Left ventricle myocardium inferior (tissue), 1 donor: ENCODE results near the gene SLC43A3. TPM values are rescaled to one million over a fixed set of nuclear protein-coding genes. Genes with fewer than 3 reads are reported as not detected.

Experiments used
- DNase-seq: peaks from one replicate; pipeline ENCODE4 v3.0.0-alpha.2; 2020
- H3K27ac ChIP-seq: fragments of 200-600 bp; replicated peaks from 2 replicates; pipeline ENCODE4 v1.8.0; 2021
- H3K27me3 ChIP-seq: fragments of 200-600 bp; 2 replicates; pipeline ENCODE4 v1.8.0; 2021; ENCODE audit warnings: low read depth
- H3K36me3 ChIP-seq: fragments of 200-600 bp; 2 replicates; pipeline ENCODE4 v1.8.0; 2021
- H3K4me1 ChIP-seq: fragments of 200-600 bp; 2 replicates; pipeline ENCODE4 v1.8.0; 2021
- H3K4me3 ChIP-seq: fragments of 200-600 bp; 2 replicates; pipeline ENCODE4 v1.8.0; 2021; ENCODE audit warnings: mild to moderate bottlenecking, moderate library complexity
- H3K9me3 ChIP-seq: fragments of 200-600 bp; replicated peaks from 2 replicates; pipeline ENCODE4 v1.8.0; 2021
- CTCF ChIP-seq: fragments of 200-600 bp; IDR thresholded peaks from 2 replicates; pipeline ENCODE4 v1.8.0; 2021; ENCODE audit warnings: antibody characterized with exemption, mild to moderate bottlenecking, borderline replicate concordance
- intact Hi-C: fragments of 100-400 bp; cut with micrococcal nuclease; formaldehyde crosslinking; loops from one replicate; pipeline ENCODE4 v1.11.0; 2022
- total RNA-seq: library from RNA; stranded (reverse); fragmentation: NEBNext Ultra II Directional; extraction: Animal tissue kit (Norgen Biotek cat#: 25700); gene quantifications from one replicate; pipeline ENCODE4 v1.2.1, GENCODE V29; 2021
- donor health status: DM: no; HTN: yes; CAD: no; lungs with severe emphysema.

The SLC43A3 gene
- total RNA-seq, 1 donor from 2014 or later = 21.0 TPM

GRCh38 chr11:57458410-57459163, 31.7 kb upstream of the SLC43A3 start:
- no peaks in the 10 kb centered on the region for H3K9me3 ChIP-seq
- DNase-seq = peak; percentile 53
- H3K4me1 ChIP-seq = peaks cover 42% of the 10 kb centered on the region
- TF ChIP-seq CTCF = peak; percentile 83
- H3K4me3 ChIP-seq = peak overlapping the region; percentile 65
- H3K27me3 ChIP-seq = peaks cover 79% of the 10 kb centered on the region
- H3K27ac ChIP-seq = peak overlapping the region; percentile 46
- intact Hi-C loops = loop anchor here (10.0 kb wide), 1 partner anchor 66 kb away; no protein-coding TSS in a partner anchor
- H3K36me3 ChIP-seq = no peaks in the 10 kb centered on the region

DNA sequence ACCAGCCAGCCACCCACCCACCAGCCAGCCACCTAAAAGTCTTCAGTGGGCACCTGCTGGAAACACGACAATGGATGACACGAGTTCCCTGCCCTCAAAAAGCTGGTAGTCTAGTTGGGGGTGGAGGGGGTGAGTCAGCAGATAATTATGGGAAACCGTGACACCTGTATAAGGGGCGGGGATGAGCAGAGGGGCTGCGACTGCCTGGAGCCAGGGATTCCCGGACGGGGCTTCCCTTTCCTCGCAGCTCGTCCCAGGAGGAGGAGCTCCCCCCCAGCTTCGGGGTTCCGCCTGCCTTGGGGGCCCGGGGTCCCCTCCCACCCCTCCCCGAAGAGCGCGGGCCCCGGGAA, 31.1 kb upstream of the SLC43A3 start:
- TF ChIP-seq CTCF = no peak
- no peak for DNase-seq
- Histone ChIP-seq H3K4me3 (peak overlapping the region; percentile 65), H3K36me3 (no peaks in the 10 kb centered on the region), H3K9me3 (no peaks in the 10 kb centered on the region), H3K27ac (peak overlapping the region; percentile 46), H3K4me1 (peaks cover 42% of the 10 kb centered on the region), H3K27me3 (peaks cover 74% of the 10 kb centered on the region)
- intact Hi-C loops = loop anchor here (10.0 kb wide), 1 partner anchor 67 kb away; no protein-coding TSS in a partner anchor

GRCh38 chr11:57457643-57458023, 30.7 kb upstream of the SLC43A3 start:
- TF ChIP-seq CTCF = peak; percentile 7
- no peak overlapping the region for H3K27ac ChIP-seq
- H3K4me3 ChIP-seq = peak overlapping the region; percentile 65
- no peak for DNase-seq
- no peaks in the 10 kb centered on the region for H3K9me3 ChIP-seq
- peaks cover 70% of the 10 kb centered on the region for H3K27me3 ChIP-seq
- H3K4me1 ChIP-seq = peaks cover 42% of the 10 kb centered on the region
- intact Hi-C loops = loop anchor here (10.0 kb wide), 1 partner anchor 67 kb away; no protein-coding TSS in a partner anchor
- no peaks in the 10 kb centered on the region for H3K36me3 ChIP-seq

GRCh38 chr11:57456960-57457642, 30.2 kb upstream of the SLC43A3 start:
- no peak overlapping the region for H3K27ac ChIP-seq
- peaks cover 42% of the 10 kb centered on the region for H3K4me1 ChIP-seq
- no peaks in the 10 kb centered on the region for H3K9me3 ChIP-seq
- peak; percentile 91 for DNase-seq
- H3K4me3 ChIP-seq = peak overlapping the region; percentile 65
- TF ChIP-seq CTCF = peak; percentile 100
- no peaks in the 10 kb centered on the region for H3K36me3 ChIP-seq
- peaks cover 64% of the 10 kb centered on the region for H3K27me3 ChIP-seq
- intact Hi-C loops = loop anchor here (10.0 kb wide), 1 partner anchor 68 kb away; no protein-coding TSS in a partner anchor

GRCh38 chr11:57453543-57454177, 26.7 kb upstream of the SLC43A3 start:
- Histone ChIP-seq H3K36me3 (no peaks in the 10 kb centered on the region), H3K9me3 (no peaks in the 10 kb centered on the region), H3K4me3 (no peak overlapping the region), H3K27ac (no peak overlapping the region), H3K27me3 (peaks cover 39% of the 10 kb centered on the region), H3K4me1 (peaks cover 18% of the 10 kb centered on the region)
- no peak for DNase-seq
- no peak for TF ChIP-seq CTCF
- intact Hi-C loops = loop anchor here (10.0 kb wide), 1 partner anchor 71 kb away; no protein-coding TSS in a partner anchor
